Activated gamma-delta T cell (primary cell): Measurements from ENCODE around the gene MEF2C.
A peak's percentile ranks its signal among the peaks of the same experiment; 100 is the strongest.

Source experiments
- DNase-seq: peaks from one replicate; lab custom pipeline; 2025; lab: John Stamatoyannopoulos, UW

The MEF2C gene

GRCh38 chr5:88688984-88689667 is 193.9 kb downstream of the MEF2C start:
- no peak for DNase-seq

GRCh38 chr5:88688156-88688983 is 194.6 kb downstream of the MEF2C start:
- DNase-seq = no peak

GRCh38 chr5:88687373-88687911 is 195.5 kb downstream of the MEF2C start:
- DNase-seq = no peak

- no peak for DNase-seq
Measured at GRCh38 chr5:88686726-88687125, 196.3 kb downstream of the MEF2C start.

GRCh38 chr5:88685591-88686541 is 197.1 kb downstream of the MEF2C start:
- no peak for DNase-seq

- DNase-seq = no peak
Measured at GRCh38 chr5:88683506-88684135, 199.4 kb downstream of the MEF2C start.

GRCh38 chr5:88682881-88683361 is 200.1 kb downstream of the MEF2C start:
- no peak for DNase-seq

GRCh38 chr5:88682131-88682530 is 200.9 kb downstream of the MEF2C start:
- DNase-seq = no peak

- no peak for DNase-seq
Measured at GRCh38 chr5:88681211-88681803, 201.7 kb downstream of the MEF2C start.

- peak; percentile 50 for DNase-seq
Measured at GRCh38 chr5:88680253-88681132, 202.5 kb downstream of the MEF2C start.

GRCh38 chr5:88679638-88680037 is 203.3 kb downstream of the MEF2C start:
- no peak for DNase-seq

- DNase-seq = no peak
Measured at GRCh38 chr5:88678770-88679381, 204.1 kb downstream of the MEF2C start.

- no peak for DNase-seq
Measured at GRCh38 chr5:88677943-88678769, 204.8 kb downstream of the MEF2C start.

GRCh38 chr5:88677376-88677895 is 205.5 kb downstream of the MEF2C start:
- DNase-seq = no peak

GRCh38 chr5:88676637-88677375 is 206.2 kb downstream of the MEF2C start:
- no peak for DNase-seq

- peak; percentile 12 for DNase-seq
Measured at GRCh38 chr5:88675708-88676636, 207.0 kb downstream of the MEF2C start.
